Body of pancreas (tissue), 4 donors: ENCODE measurements around the gene AMDHD2. TPM values are rescaled to one million over a fixed set of nuclear protein-coding genes. Genes with fewer than 3 reads are reported as not detected.
A peak's percentile ranks its signal among the peaks of the same experiment; 100 is the strongest.

Experiments
- ATAC-seq: fragments of 150-250 bp; one replicate; pipeline ENCODE4 v1.9.1; 2016
- DNase-seq, 4 donors: peaks; one replicate each; pipeline ENCODE4 v3.0.0-alpha.2; 2019
- H3K27ac ChIP-seq, 4 donors: fragments of 200-600 bp; sonication (generic); 1 replicate in 3 of 4; 2 replicates in 1 of 4; pipeline versions ENCODE4 v1.5.1 to v1.6.1; 2016 to 2019; ENCODE audit warnings: mild to moderate bottlenecking in 1 of 4, mixed read lengths in 1 of 4, moderate library complexity in 1 of 4
- H3K27me3 ChIP-seq, 2 donors: fragments of 200-600 bp; sonication (generic); one replicate each; pipeline ENCODE4 v1.6.0; 2016; ENCODE audit warnings: mild to moderate bottlenecking in 1 of 2
- H3K36me3 ChIP-seq, 2 donors: fragments of 200-600 bp; sonication (generic); replicated peaks in 1 of 2; 2 replicates each; pipeline ENCODE4 v1.5.1; 2016; ENCODE audit warnings: low read depth in 2 of 2; ENCODE audit not compliant: insufficient read depth in 1 of 2
- H3K4me1 ChIP-seq: fragments of 200-600 bp; sonication (generic); one replicate; pipeline ENCODE4 v1.6.0; 2016
- H3K4me3 ChIP-seq, 2 donors: fragments of 200-600 bp; sonication (generic); 1 replicate in 1 of 2; 2 replicates in 1 of 2; pipeline ENCODE4 v1.5.1; 2016 to 2019
- H3K9me3 ChIP-seq, 3 donors: fragments of 200-600 bp; sonication (generic); 1 replicate in 2 of 3; 2 replicates in 1 of 3; pipeline ENCODE4 v1.5.1; 2016
- CTCF ChIP-seq, 7 experiments: fragments of 450-650 bp in 4 of 7; fragments of 200-600 bp in 3 of 7; sonication (generic) in 3 of 7; IDR thresholded peaks; one replicate each; pipeline ENCODE4 v1.5.1; 2016 to 2019; ENCODE audit warnings: antibody characterized with exemption in 7 of 7
- POLR2A ChIP-seq, 3 donors: fragments of 450-650 bp; IDR thresholded peaks; one replicate each; pipeline ENCODE4 v1.6.1; 2016; ENCODE audit warnings: antibody characterized with exemption in 3 of 3, mild to moderate bottlenecking in 2 of 3
- WGBS, 2 donors: methylation state at CpG; one replicate each; pipeline ENCODE4 v1.1.5; 2017; 5-methylcytosine and 5-hydroxymethylcytosine counted together
- intact Hi-C: fragments of 100-400 bp; cut with DNase I; formaldehyde crosslinking; loops from one replicate; pipeline ENCODE4 v1.15.1; 2023
- total RNA-seq, 2 donors: library from RNA; depleted of rRNA; stranded (reverse); fragments of >200 nt; gene quantifications; one replicate each; pipeline ENCODE4 v1.1.0, GENCODE V29; 2016

Gene AMDHD2
- total RNA-seq, 2 donors from 2014 or later: 13.7 to 33.6 TPM

GRCh38 chr16:2515180-2515851, 4.9 kb upstream of the AMDHD2 start:
- TF ChIP-seq CTCF (IDR thresholded peaks at IDR 0.05): no peak
- peak in 2 of 3 donors; percentile 9 to 51 for TF ChIP-seq POLR2A (IDR thresholded peaks at IDR 0.05)
- H3K36me3 ChIP-seq: no peaks in the 10 kb centered on the region
- intact Hi-C loops: no loop called here
- peaks cover 66% of the 10 kb centered on the region for H3K4me1 ChIP-seq
- DNase-seq (peak in 3 of 4 donors; percentile 21 to 56 (median 23)), ATAC-seq (no peak)
- no peaks in the 10 kb centered on the region for H3K9me3 ChIP-seq
- peak overlapping the region; percentile 72 for H3K4me3 ChIP-seq
- WGBS, 2 donors: 12% methylated on average over 12 to 14 of the region's 14 CpGs
- no peaks in the 10 kb centered on the region for H3K27me3 ChIP-seq
- peak overlapping the region; percentile 96 to 99 (median 98) for H3K27ac ChIP-seq

GRCh38 chr16:2516391-2517240, 3.6 kb upstream of the AMDHD2 start:
- ATAC-seq (no peak), DNase-seq (peak in 3 of 4 donors; percentile 15 to 53 (median 28))
- H3K27me3 ChIP-seq: no peaks in the 10 kb centered on the region
- H3K4me3 ChIP-seq: no peak overlapping the region
- H3K4me1 ChIP-seq: peaks cover 77% of the 10 kb centered on the region
- no peaks in the 10 kb centered on the region for H3K9me3 ChIP-seq
- intact Hi-C loops: no loop called here
- H3K27ac ChIP-seq: peak overlapping the region in 3 of 4 donors; percentile 96 to 99 (median 97)
- 40 to 56% methylated on average over 10 to 11 of the region's 11 CpGs for WGBS, 2 donors
- no peaks in the 10 kb centered on the region for H3K36me3 ChIP-seq
- TF ChIP-seq POLR2A (IDR thresholded peaks at IDR 0.05) (peak in 1 of 3 donors; percentile 36), CTCF (IDR thresholded peaks at IDR 0.05) (no peak)

- H3K4me1 ChIP-seq: peaks cover 65% of the 10 kb centered on the region
- no peak overlapping the region for H3K4me3 ChIP-seq
- H3K27me3 ChIP-seq: no peaks in the 10 kb centered on the region
- intact Hi-C loops: no loop called here
- no peak for ATAC-seq
- peak in 1 of 4 donors; percentile 9 for DNase-seq
- H3K27ac ChIP-seq: peak overlapping the region in 3 of 4 donors; percentile 16 to 97 (median 66)
- WGBS, 2 donors: 59 to 60% methylated on average over 11 to 12 of the region's 12 CpGs
- no peaks in the 10 kb centered on the region for H3K36me3 ChIP-seq
- TF ChIP-seq POLR2A (IDR thresholded peaks at IDR 0.05): no peak
- no peak for TF ChIP-seq CTCF (IDR thresholded peaks at IDR 0.05)
- H3K9me3 ChIP-seq: no peaks in the 10 kb centered on the region
Measured at GRCh38 chr16:2517954-2518605, 2.1 kb upstream of the AMDHD2 start.

- peak in 2 of 4 donors; percentile 40 to 42 for DNase-seq
- WGBS, 2 donors: 73 to 88% methylated on average over 28 to 30 of the region's 39 CpGs
- peaks cover 0 to under 1% of the 10 kb centered on the region in 2 donors for H3K36me3 ChIP-seq
- TF ChIP-seq POLR2A (IDR thresholded peaks at IDR 0.05) (no peak), CTCF (IDR thresholded peaks at IDR 0.05) (no peak)
- peak overlapping the region in 3 of 4 donors; percentile 53 to 97 (median 66) for H3K27ac ChIP-seq
- ATAC-seq: no peak
- H3K27me3 ChIP-seq: no peaks in the 10 kb centered on the region
- H3K4me1 ChIP-seq: peaks cover 61% of the 10 kb centered on the region
- H3K4me3 ChIP-seq: no peak overlapping the region
- H3K9me3 ChIP-seq: no peaks in the 10 kb centered on the region
- intact Hi-C loops: no loop called here
Measured at GRCh38 chr16:2518823-2519710, 1.1 kb upstream of the AMDHD2 start.
